GM18951 (cell line): ENCODE results near the gene LGALS16.

Experiments
- POLR2A ChIP-seq: IDR thresholded peaks from 4 replicates; pipeline ENCODE4 v1.6.1; 2011; ENCODE audit warnings: mild to moderate bottlenecking; ENCODE audit not compliant: insufficient read length, insufficient read depth; ENCODE audit errors: extremely low read depth
- in situ Hi-C: fragments of 300-500 bp; cut with MboI; formaldehyde crosslinking; loops from one replicate; pipeline ENCODE4 v1.12.0; 2022; ENCODE audit warnings: low sequenced_read_pairs, mixed read lengths, inconsistent platforms; ENCODE audit not compliant: unreplicated experiment

The LGALS16 gene

GRCh38 chr19:39659791-39660190 lies 4.1 kb downstream of the LGALS16 start:
- in situ Hi-C loops = loop anchor here (5.0 kb wide), 1 partner anchor 107 kb away; no protein-coding TSS in a partner anchor
- no peak for TF ChIP-seq POLR2A

- in situ Hi-C loops = no loop called here
- no peak for TF ChIP-seq POLR2A
Measured at GRCh38 chr19:39660661-39661060, 4.9 kb downstream of the LGALS16 start.

- in situ Hi-C loops = no loop called here
- no peak for TF ChIP-seq POLR2A
Measured at GRCh38 chr19:39661565-39661964, 5.9 kb downstream of the LGALS16 start.

- in situ Hi-C loops = loop anchor here (10.0 kb wide), 1 partner anchor 175 kb away; the partner anchor contains the start of gene FBL
Measured at GRCh38 chr19:39669860-39670259, 14.1 kb downstream of the LGALS16 start.

GRCh38 chr19:39670998-39671397 lies 15.3 kb downstream of the LGALS16 start:
- in situ Hi-C loops = loop anchor here (10.0 kb wide), 1 partner anchor 174 kb away; the partner anchor contains the start of gene FBL
- no peak for TF ChIP-seq POLR2A

- in situ Hi-C loops = loop anchor here (10.0 kb wide), 1 partner anchor 173 kb away; the partner anchor contains the start of gene FBL
- TF ChIP-seq POLR2A = no peak
Measured at GRCh38 chr19:39671739-39672363, 16.1 kb downstream of the LGALS16 start.

- no peak for TF ChIP-seq POLR2A
- in situ Hi-C loops = loop anchor here (10.0 kb wide), 1 partner anchor 172 kb away; the partner anchor contains the start of gene FBL
Measured at GRCh38 chr19:39672473-39672872, 16.8 kb downstream of the LGALS16 start.

- in situ Hi-C loops = loop anchor here (10.0 kb wide), 1 partner anchor 171 kb away; the partner anchor contains the start of gene FBL
Measured at GRCh38 chr19:39673862-39674261, 18.1 kb downstream of the LGALS16 start.

GRCh38 chr19:39676004-39676403 lies 20.3 kb downstream of the LGALS16 start:
- in situ Hi-C loops = loop anchor here (10.0 kb wide), 1 partner anchor 169 kb away; the partner anchor contains the start of gene FBL
- no peak for TF ChIP-seq POLR2A

GRCh38 chr19:39677961-39678889 lies 22.5 kb downstream of the LGALS16 start:
- no peak for TF ChIP-seq POLR2A
- in situ Hi-C loops = loop anchor here (10.0 kb wide), 1 partner anchor 167 kb away; the partner anchor contains the start of gene FBL

- in situ Hi-C loops = loop anchor here (10.0 kb wide), 1 partner anchor 166 kb away; the partner anchor contains the start of gene FBL
Measured at GRCh38 chr19:39679056-39679790, 23.5 kb downstream of the LGALS16 start.

GRCh38 chr19:39679791-39680168 lies 24.1 kb downstream of the LGALS16 start:
- no peak for TF ChIP-seq POLR2A
- in situ Hi-C loops = loop anchor here (10.0 kb wide), 1 partner anchor 165 kb away; the partner anchor contains the start of gene FBL

More at GRCh38 chr19:39679056-39679790, 23.5 kb downstream of the LGALS16 start:
- peak; percentile 53 for TF ChIP-seq POLR2A

GRCh38 chr19:39680593-39680992 lies 24.9 kb downstream of the LGALS16 start:
- in situ Hi-C loops = no loop called here
- no peak for TF ChIP-seq POLR2A
